HG02943 (cell line): ENCODE data around the gene CDC42EP2.
A peak's percentile ranks its signal among the peaks of the same experiment; 100 is the strongest.

ENCODE experiments used
- ATAC-seq: cut with Tn5 transposase; IDR thresholded peaks from one replicate; pipeline ENCODE4 v1.9.1; 2021; ENCODE audit warnings: mild to moderate bottlenecking, low read depth, moderate library complexity; ENCODE audit not compliant: unreplicated experiment

Gene CDC42EP2

GRCh38 chr11:65355013-65355775 lies 40.5 kb downstream of the CDC42EP2 start:
- peak; percentile 15 for ATAC-seq

GRCh38 chr11:65355776-65356393 lies 41.2 kb downstream of the CDC42EP2 start:
- ATAC-seq: no peak

- ATAC-seq: no peak
These were observed 41.8 kb downstream of the CDC42EP2 start for GRCh38 chr11:65356394-65356972.

GRCh38 chr11:65357856-65358356 lies 43.2 kb downstream of the CDC42EP2 start:
- ATAC-seq: no peak

- ATAC-seq: no peak
These were observed 47.8 kb downstream of the CDC42EP2 start for GRCh38 chr11:65362320-65362931.

GRCh38 chr11:65362966-65363365 lies 48.3 kb downstream of the CDC42EP2 start:
- ATAC-seq: no peak

GRCh38 chr11:65363770-65364169 lies 49.1 kb downstream of the CDC42EP2 start:
- ATAC-seq: no peak

- no peak for ATAC-seq
These were observed 51.7 kb downstream of the CDC42EP2 start for GRCh38 chr11:65366340-65366773.

GRCh38 chr11:65370659-65371049 lies 56.0 kb downstream of the CDC42EP2 start:
- ATAC-seq: no peak
